Measurements from ENCODE around the gene RPGR. TPM values are rescaled to one million over a fixed set of nuclear protein-coding genes. Genes with fewer than 3 reads are reported as not detected.

RPGR gene
- total and polyA plus RNA-seq, 9 of the 15 experiments (the other 6 are each of a cell fraction or from before 2014, with no cell fraction given) = 2.1 to 7.9 (median 5.7) TPM

DNA sequence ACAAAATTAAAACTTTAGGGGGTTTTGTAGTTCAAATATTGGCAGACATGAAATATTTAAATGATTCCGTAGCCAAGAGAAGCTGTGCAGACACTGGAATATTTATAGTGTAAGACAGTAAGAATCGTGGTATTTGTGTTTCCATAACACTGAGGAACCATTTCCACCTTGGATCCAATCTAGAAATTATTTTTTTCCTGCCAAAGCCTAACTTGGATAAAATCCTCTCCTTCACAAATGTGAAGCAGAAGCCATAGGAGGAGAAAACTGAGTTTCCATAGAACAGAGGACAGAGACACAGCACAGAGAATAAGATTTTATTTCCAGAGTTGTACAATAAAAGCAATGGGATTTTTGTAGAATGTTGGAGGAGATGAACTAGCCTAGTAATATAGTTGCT is 86.8 kb downstream of the RPGR start:
- intact Hi-C loops (cut with micrococcal nuclease) (no loop called here), in situ Hi-C loops (cut with MboI) (no loop called here)
- Histone ChIP-seq H3K9me3 (replicated peaks; ENCODE audit: control insufficient read depth, insufficient read depth, low read depth, low read length) (no peaks in the 10 kb centered on the region), H3K4me2 (ENCODE audit: insufficient read depth, low read length) (no peak overlapping the region), H3K79me2 (ENCODE audit: control insufficient read depth, insufficient read depth, low read length) (no peaks in the 10 kb centered on the region), H3K27me3 (ENCODE audit: control insufficient read depth in 2 of 2, insufficient read depth in 2 of 2, low read length in 2 of 2) (no peaks in the 10 kb centered on the region; a peak in 1 of 5 replicates), H3K9ac (ENCODE audit: insufficient read depth in 1 of 2, low read depth in 2 of 2, low read length in 2 of 2) (no peak overlapping the region), H2AFZ (ENCODE audit: low read depth, low read length) (no peak overlapping the region), H3K36me3 (ENCODE audit: control insufficient read depth, insufficient read depth, low read length) (no peaks in the 10 kb centered on the region), H3K27ac (ENCODE audit: extremely low read depth, low read depth, low read length) (no peak overlapping the region), H3K4me1 (replicated peaks in 1 of 2; ENCODE audit: control insufficient read depth in 2 of 2, insufficient read depth in 2 of 2, low read length in 2 of 2) (no peaks in the 10 kb centered on the region), H3K4me3 (no peak overlapping the region), H3K9me1 (ENCODE audit: control insufficient read depth, insufficient read depth, low read length) (no peaks in the 10 kb centered on the region), H4K20me1 (replicated peaks; ENCODE audit: control insufficient read depth, insufficient read depth, low read length) (no peaks in the 10 kb centered on the region)
- ATAC-seq (no peak), DNase-seq (ENCODE audit: extremely low read depth in 1 of 4, low spot score in 3 of 4) (no peak), FAIRE-seq (no peak)
- CTCF ChIA-PET (ENCODE audit: low intra/inter-chr PET ratio) = no interaction called here
- no TSS peak for BruUV-seq (replicated peaks)
- 0% methylated on average over 2 of the region's 2 CpGs for WGBS (ENCODE audit: insufficient coverage, low coverage, missing lambda C conversion rate)
- POLR2A ChIA-PET = no interaction called here
- TF ChIP-seq, protein P1, sequence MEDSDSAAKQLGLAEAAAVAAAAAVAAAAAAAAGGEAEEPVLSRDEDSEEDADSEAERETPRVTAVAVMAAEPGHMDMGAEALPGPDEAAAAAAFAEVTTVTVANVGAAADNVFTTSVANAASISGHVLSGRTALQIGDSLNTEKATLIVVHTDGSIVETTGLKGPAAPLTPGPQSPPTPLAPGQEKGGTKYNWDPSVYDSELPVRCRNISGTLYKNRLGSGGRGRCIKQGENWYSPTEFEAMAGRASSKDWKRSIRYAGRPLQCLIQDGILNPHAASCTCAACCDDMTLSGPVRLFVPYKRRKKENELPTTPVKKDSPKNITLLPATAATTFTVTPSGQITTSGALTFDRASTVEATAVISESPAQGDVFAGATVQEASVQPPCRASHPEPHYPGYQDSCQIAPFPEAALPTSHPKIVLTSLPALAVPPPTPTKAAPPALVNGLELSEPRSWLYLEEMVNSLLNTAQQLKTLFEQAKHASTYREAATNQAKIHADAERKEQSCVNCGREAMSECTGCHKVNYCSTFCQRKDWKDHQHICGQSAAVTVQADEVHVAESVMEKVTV (CRISPR knock-in tag; IDR thresholded peaks at IDR 0.05) = no peak
- no peak for TF ChIP-seq SMAD2 (IDR thresholded peaks at IDR 0.05; ENCODE audit: low read depth, low read length)
- TF ChIP-seq ZBTB5 (IDR thresholded peaks at IDR 0.05) = no peak
- TF ChIP-seq ZNF695 (CRISPR knock-in tag; IDR thresholded peaks at IDR 0.05) = no peak
- TF ChIP-seq COPS2 (conservative IDR thresholded peaks at IDR 0.05) = no peak
- no peak for TF ChIP-seq ZBTB8A (IDR thresholded peaks at IDR 0.05; ENCODE audit: partially characterized antibody)
